ENCODE data around the gene DSE.

DNA sequence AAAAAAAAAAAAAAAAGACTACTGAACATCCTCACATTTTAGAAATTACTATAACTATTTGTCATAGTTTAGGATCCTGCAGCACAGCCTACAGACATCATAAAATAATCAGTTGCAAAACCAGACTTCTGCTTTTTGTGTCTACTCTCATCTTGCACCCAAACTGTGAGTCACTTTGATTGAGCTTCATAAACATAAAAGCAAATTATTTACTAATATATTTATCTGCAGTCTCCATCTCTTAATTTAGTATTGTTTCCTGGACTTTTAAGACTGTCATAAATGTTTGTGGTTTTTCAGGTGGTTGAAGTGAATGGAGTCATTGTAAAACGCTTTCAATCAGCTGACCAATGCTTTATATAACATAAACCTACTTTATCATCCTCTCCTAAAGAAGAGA lies 75.7 kb downstream of the DSE start:
- TF ChIP-seq, protein P1, sequence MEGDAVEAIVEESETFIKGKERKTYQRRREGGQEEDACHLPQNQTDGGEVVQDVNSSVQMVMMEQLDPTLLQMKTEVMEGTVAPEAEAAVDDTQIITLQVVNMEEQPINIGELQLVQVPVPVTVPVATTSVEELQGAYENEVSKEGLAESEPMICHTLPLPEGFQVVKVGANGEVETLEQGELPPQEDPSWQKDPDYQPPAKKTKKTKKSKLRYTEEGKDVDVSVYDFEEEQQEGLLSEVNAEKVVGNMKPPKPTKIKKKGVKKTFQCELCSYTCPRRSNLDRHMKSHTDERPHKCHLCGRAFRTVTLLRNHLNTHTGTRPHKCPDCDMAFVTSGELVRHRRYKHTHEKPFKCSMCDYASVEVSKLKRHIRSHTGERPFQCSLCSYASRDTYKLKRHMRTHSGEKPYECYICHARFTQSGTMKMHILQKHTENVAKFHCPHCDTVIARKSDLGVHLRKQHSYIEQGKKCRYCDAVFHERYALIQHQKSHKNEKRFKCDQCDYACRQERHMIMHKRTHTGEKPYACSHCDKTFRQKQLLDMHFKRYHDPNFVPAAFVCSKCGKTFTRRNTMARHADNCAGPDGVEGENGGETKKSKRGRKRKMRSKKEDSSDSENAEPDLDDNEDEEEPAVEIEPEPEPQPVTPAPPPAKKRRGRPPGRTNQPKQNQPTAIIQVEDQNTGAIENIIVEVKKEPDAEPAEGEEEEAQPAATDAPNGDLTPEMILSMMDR (IDR thresholded peaks at IDR 0.05) = no peak
- no peak for TF ChIP-seq POLR2AphosphoS5 (IDR thresholded peaks at IDR 0.05)
- TF ChIP-seq POLR2A (IDR thresholded peaks at IDR 0.05) = no peak
